ENCODE results near the gene CHKB. TPM values are rescaled to one million over a fixed set of nuclear protein-coding genes. Genes with fewer than 3 reads are reported as not detected.

CHKB gene
- total and polyA plus RNA-seq, 7 donors = 11.5 to 25.2 (median 13.6) TPM

DNA sequence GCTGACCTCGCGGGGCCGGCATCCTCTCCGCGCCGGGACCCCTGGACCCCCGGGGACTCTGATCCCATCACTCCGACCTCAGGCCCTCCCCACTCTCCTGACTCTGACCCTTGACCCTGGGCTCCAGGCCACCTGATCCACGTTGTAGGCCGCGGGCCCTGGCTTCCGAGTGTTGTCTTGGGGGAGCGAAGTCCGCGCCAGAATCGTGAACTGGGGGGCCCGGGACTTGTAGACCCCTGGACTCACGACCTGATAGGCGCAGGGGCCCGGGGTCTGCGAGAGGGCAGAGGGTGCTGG lies 52.1 kb downstream of the CHKB start:
- Histone ChIP-seq H3K27ac (peak overlapping the region; percentile 79), H3K4me3 (peak overlapping the region; percentile 69), H3K36me3 (ENCODE audit: insufficient read depth in 1 of 2, low read depth in 1 of 2) (no peaks in the 10 kb centered on the region), H3K4me1 (peaks cover 22% of the 10 kb centered on the region), H3K27me3 (ENCODE audit: insufficient read depth in 3 of 3, low read length in 2 of 3) (peaks cover 0 to 66% (median 25%) of the 10 kb centered on the region in 3 donors), H3K9me3 (no peaks in the 10 kb centered on the region)
- TF ChIP-seq, protein P1, sequence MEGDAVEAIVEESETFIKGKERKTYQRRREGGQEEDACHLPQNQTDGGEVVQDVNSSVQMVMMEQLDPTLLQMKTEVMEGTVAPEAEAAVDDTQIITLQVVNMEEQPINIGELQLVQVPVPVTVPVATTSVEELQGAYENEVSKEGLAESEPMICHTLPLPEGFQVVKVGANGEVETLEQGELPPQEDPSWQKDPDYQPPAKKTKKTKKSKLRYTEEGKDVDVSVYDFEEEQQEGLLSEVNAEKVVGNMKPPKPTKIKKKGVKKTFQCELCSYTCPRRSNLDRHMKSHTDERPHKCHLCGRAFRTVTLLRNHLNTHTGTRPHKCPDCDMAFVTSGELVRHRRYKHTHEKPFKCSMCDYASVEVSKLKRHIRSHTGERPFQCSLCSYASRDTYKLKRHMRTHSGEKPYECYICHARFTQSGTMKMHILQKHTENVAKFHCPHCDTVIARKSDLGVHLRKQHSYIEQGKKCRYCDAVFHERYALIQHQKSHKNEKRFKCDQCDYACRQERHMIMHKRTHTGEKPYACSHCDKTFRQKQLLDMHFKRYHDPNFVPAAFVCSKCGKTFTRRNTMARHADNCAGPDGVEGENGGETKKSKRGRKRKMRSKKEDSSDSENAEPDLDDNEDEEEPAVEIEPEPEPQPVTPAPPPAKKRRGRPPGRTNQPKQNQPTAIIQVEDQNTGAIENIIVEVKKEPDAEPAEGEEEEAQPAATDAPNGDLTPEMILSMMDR (IDR thresholded peaks at IDR 0.05) = no peak
- intact Hi-C loops (cut with DNase I) = loop anchor here in 1 of 2 donors (5.0 kb wide), 1 partner anchor 92 kb away; no protein-coding TSS in a partner anchor
- 1 to 4% (median 1%) methylated on average over 13 to 21 of the region's 21 CpGs for WGBS, 3 donors
- ATAC-seq = no peak
- DNase-seq = no peak

DNA sequence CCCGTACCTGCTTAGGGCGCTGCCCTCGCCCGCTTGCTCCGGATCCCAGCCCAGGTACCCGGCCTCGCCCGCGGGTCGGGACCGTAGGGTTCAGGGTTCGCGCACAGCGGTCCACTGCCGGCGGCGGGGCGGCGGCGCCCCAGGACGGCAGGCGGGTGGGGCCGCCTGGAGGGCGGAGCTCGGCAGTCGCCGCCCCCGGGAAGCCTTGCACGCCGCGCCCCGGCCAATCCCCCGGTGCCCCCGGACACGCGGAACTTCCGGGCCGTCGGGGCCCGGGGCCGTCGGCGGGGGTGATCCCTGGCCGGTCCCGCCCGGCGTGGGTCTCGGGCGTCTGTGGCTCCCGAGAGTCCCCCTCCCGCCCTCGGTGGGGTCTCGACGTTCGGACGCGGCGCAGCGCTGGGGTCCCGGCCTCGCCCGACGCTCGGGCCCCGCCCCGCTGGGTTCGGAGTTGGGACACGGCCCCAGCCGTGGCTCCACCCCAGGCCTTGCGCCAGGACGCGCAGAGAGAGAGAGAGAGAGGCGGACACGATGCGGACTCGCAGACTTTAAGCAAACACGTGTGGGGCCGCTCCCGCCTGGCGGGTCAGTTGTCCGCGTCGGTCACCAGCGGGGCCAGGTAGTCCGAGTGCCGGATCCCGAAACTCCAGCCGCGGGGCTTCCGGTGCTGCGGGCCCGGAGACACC lies 52.6 kb downstream of the CHKB start, which contains the start of gene TYMP:
Gene TYMP, minus strand, starts transcription at position 116 of the 683 bp plus-strand sequence. CDS start 303 bp downstream, outside the sequence.
- Histone ChIP-seq H3K4me1 (peaks cover 22% of the 10 kb centered on the region), H3K27ac (peak within 1 kb of the TSS; percentile 79), H3K4me3 (peak within 1 kb of the TSS; percentile 69), H3K36me3 (ENCODE audit: insufficient read depth in 1 of 2, low read depth in 1 of 2) (no peaks in the 10 kb centered on the region), H3K9me3 (no peaks in the 10 kb centered on the region), H3K27me3 (ENCODE audit: insufficient read depth in 3 of 3, low read length in 2 of 3) (peaks cover 0 to 63% (median 25%) of the 10 kb centered on the region in 3 donors)
- DNase-seq (peak; percentile 86 to 92), ATAC-seq (peak; percentile 9 to 37 (median 20))
- 1% methylated on average over 43 to 92 of the region's 92 CpGs for WGBS, 3 donors
- TF ChIP-seq, protein P1 (IDR thresholded peaks at IDR 0.05) = no peak
- intact Hi-C loops (cut with DNase I) = loop anchor here (5.0 kb wide), 2 partner anchors 32 to 92 kb away; partner anchors contain the start of gene SYCE3 (in 1 of the 2)

DNA sequence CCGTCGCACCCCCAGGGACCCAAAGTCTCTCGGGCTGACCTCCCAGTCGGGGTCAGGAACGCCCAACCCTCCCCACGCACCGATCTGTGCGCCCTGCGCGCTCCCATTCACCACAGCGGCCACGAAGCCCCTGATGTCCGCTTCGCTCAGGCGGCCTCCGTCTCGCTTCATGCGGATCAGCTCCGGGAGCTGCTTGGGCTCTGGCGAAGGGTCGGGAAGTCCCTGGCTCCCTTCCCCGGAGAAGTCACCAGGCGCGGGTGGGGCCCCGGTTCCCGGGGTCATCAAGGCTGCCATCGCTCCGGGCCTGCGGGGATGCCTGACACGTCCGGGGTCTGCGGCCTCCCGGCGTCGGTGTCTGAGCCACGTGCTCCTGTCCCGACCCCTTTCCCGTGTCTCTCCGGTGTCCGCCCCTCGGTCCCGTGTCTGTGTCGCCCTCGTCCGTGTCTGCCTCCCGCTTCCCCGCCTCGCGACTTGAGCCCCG lies 53.2 kb downstream of the CHKB start:
- WGBS, 3 donors = 3 to 13% (median 6%) methylated on average over 28 to 50 of the region's 50 CpGs
- TF ChIP-seq, protein P1 (IDR thresholded peaks at IDR 0.05) = no peak
- peak overlapping the region; percentile 69 for H3K4me3 ChIP-seq
- no peaks in the 10 kb centered on the region for H3K36me3 ChIP-seq (ENCODE audit: insufficient read depth in 1 of 2, low read depth in 1 of 2)
- ATAC-seq (no peak), DNase-seq (peak in 1 of 2 donors; percentile 75)
- intact Hi-C loops (cut with DNase I) = loop anchor here in 1 of 2 donors (5.0 kb wide), 1 partner anchor 33 kb away; the partner anchor contains the start of gene SYCE3
- no peaks in the 10 kb centered on the region for H3K9me3 ChIP-seq
- H3K4me1 ChIP-seq = peaks cover 26% of the 10 kb centered on the region
- peak overlapping the region; percentile 79 for H3K27ac ChIP-seq
- H3K27me3 ChIP-seq (ENCODE audit: insufficient read depth in 3 of 3, low read length in 2 of 3) = peaks cover 0 to 57% (median 25%) of the 10 kb centered on the region in 3 donors

Other genes with a start within 250 kb of the CHKB start
- gene PPP6R2, start 239.5 kb downstream of the CHKB start, total RNA-seq = 10 to 100 TPM; 36.6 to 48.2 (median 42.5) TPM
- gene PPP6R2, start 239.5 kb downstream of the CHKB start, polyA plus RNA-seq = 10 to 100 TPM; 31.6 to 43.7 (median 32.1) TPM
- gene SBF1, start 107.8 kb downstream of the CHKB start, total RNA-seq = 10 to 100 TPM; 75.3 to 98.0 (median 82.8) TPM
- 10 to 100 TPM; 42.1 to 58.6 (median 54.9) TPM for gene SBF1, start 107.8 kb downstream of the CHKB start, polyA plus RNA-seq
- gene ADM2, start 101.3 kb downstream of the CHKB start, total RNA-seq = under 1 TPM in 1 of 4 donors, not detected in 3; 0.21 TPM
- gene ADM2, start 101.3 kb downstream of the CHKB start, polyA plus RNA-seq = under 1 TPM in 2 of 3 donors, not detected in 1; 0.01 to 0.05 TPM
- not detected for gene MIOX, start 96.0 kb downstream of the CHKB start, total RNA-seq
- gene MIOX, start 96.0 kb downstream of the CHKB start, polyA plus RNA-seq = not detected
- 10 to 100 TPM; 16.7 to 18.6 (median 17.3) TPM for gene LMF2, start 75.1 kb downstream of the CHKB start, total RNA-seq
- 10 to 100 TPM; 14.9 to 24.1 (median 15.6) TPM for gene LMF2, start 75.1 kb downstream of the CHKB start, polyA plus RNA-seq
- 10 to 100 TPM; 19.2 to 24.2 (median 21.7) TPM for gene NCAPH2, start 74.6 kb downstream of the CHKB start, total RNA-seq
- gene NCAPH2, start 74.6 kb downstream of the CHKB start, polyA plus RNA-seq = 10 to 100 TPM; 21.8 to 26.3 (median 23.7) TPM
- under 1 TPM in 1 of 4 donors, not detected in 3; 0.97 TPM for gene SCO2, start 57.3 kb downstream of the CHKB start, total RNA-seq
- gene SCO2, start 57.3 kb downstream of the CHKB start, polyA plus RNA-seq = under 1 TPM in 2 of 3 donors, not detected in 1; 0.99 to 1.00 TPM
- gene TYMP, start 52.8 kb downstream of the CHKB start, total RNA-seq = 10 to 100 TPM in 3 of 4 donors, 1 to 10 TPM in 1; 7.1 to 18.8 (median 13.3) TPM
- gene TYMP, start 52.8 kb downstream of the CHKB start, polyA plus RNA-seq = 10 to 100 TPM in 1 of 3 donors, 1 to 10 TPM in 2; 5.0 to 26.0 (median 7.0) TPM
- under 1 TPM in 1 of 4 donors, not detected in 3; 0.11 TPM for gene KLHDC7B, start 37.0 kb downstream of the CHKB start, total RNA-seq
- gene KLHDC7B, start 37.0 kb downstream of the CHKB start, polyA plus RNA-seq = under 1 TPM in 2 of 3 donors, not detected in 1; 0.01 TPM
- gene SYCE3, start 19.9 kb downstream of the CHKB start, total RNA-seq = not detected
- gene SYCE3, start 19.9 kb downstream of the CHKB start, polyA plus RNA-seq = not detected
- 100 to 1,000 TPM in 3 of 4 donors, 10 to 100 TPM in 1; 75.8 to 144 (median 139) TPM for gene CPT1B, start 4.4 kb downstream of the CHKB start, total RNA-seq
- gene CPT1B, start 4.4 kb downstream of the CHKB start, polyA plus RNA-seq = 10 to 100 TPM; 57.4 to 87.6 (median 70.8) TPM
- gene MAPK8IP2, start 17.9 kb upstream of the CHKB start, total RNA-seq = under 1 TPM; 0.12 to 0.34 (median 0.17) TPM
- gene MAPK8IP2, start 17.9 kb upstream of the CHKB start, polyA plus RNA-seq = under 1 TPM; 0.13 to 0.22 (median 0.15) TPM
- gene ARSA, start 45.3 kb upstream of the CHKB start, total RNA-seq = 10 to 100 TPM in 2 of 4 donors, 1 to 10 TPM in 2; 8.8 to 13.6 (median 10.4) TPM
- 10 to 100 TPM in 1 of 3 donors, 1 to 10 TPM in 2; 8.3 to 11.7 (median 9.8) TPM for gene ARSA, start 45.3 kb upstream of the CHKB start, polyA plus RNA-seq
- 10 to 100 TPM in 3 of 4 donors, 1 to 10 TPM in 1; 7.5 to 16.3 (median 13.5) TPM for gene SHANK3, start 90.0 kb upstream of the CHKB start, total RNA-seq
- gene SHANK3, start 90.0 kb upstream of the CHKB start, polyA plus RNA-seq = 1 to 10 TPM; 4.2 to 9.3 (median 4.8) TPM
- gene ACR, start 155.4 kb upstream of the CHKB start, total RNA-seq = under 1 TPM in 3 of 4 donors, not detected in 1; 0.26 to 0.82 (median 0.64) TPM
- under 1 TPM in 2 of 3 donors, not detected in 1; 0.10 to 0.19 TPM for gene ACR, start 155.4 kb upstream of the CHKB start, polyA plus RNA-seq
- gene RABL2B, start 200.8 kb upstream of the CHKB start, total RNA-seq = 10 to 100 TPM in 1 of 4 donors, 1 to 10 TPM in 3; 4.1 to 11.8 (median 6.0) TPM
- gene RABL2B, start 200.8 kb upstream of the CHKB start, polyA plus RNA-seq = 10 to 100 TPM in 2 of 3 donors, 1 to 10 TPM in 1; 7.1 to 12.7 (median 12.2) TPM